KBM-7 (cell line): ENCODE results near the gene TINAG.

Experiments used
- DNase-seq: peaks from one replicate; pipeline ENCODE4 v3.0.0-alpha.2; 2015
- in situ Hi-C: fragments of 300-500 bp; cut with MboI; formaldehyde crosslinking; loops from 2 replicates; pipeline ENCODE4 v1.14.3; 2020; ENCODE audit warnings: low sequenced_read_pairs, low pct_unique_long_range_greater_than_20kb, mixed read lengths

Gene TINAG

GRCh38 chr6:54308289-54308985 is at the start of gene TINAG:
Gene TINAG, plus strand, starts transcription at chr6:54308441. Its CDS starts 110 bp downstream, at chr6:54308551.
- in situ Hi-C loops, result no loop called here
- no peak for DNase-seq

GRCh38 chr6:54260025-54260424 is 48.2 kb upstream of the TINAG start:
- no peak for DNase-seq
- in situ Hi-C loops, result no loop called here

- in situ Hi-C loops, result no loop called here
- DNase-seq, result no peak
Observed at GRCh38 chr6:54262499-54262898, 45.7 kb upstream of the TINAG start.

GRCh38 chr6:54262971-54263370 is 45.3 kb upstream of the TINAG start:
- in situ Hi-C loops, result no loop called here

GRCh38 chr6:54264581-54265272 is 43.5 kb upstream of the TINAG start:
- in situ Hi-C loops, result no loop called here
- DNase-seq, result no peak

More at GRCh38 chr6:54262971-54263370, 45.3 kb upstream of the TINAG start:
- DNase-seq, result no peak

GRCh38 chr6:54266400-54266923 is 41.8 kb upstream of the TINAG start:
- in situ Hi-C loops, result no loop called here
- DNase-seq, result no peak

GRCh38 chr6:54267798-54268197 is 40.4 kb upstream of the TINAG start:
- in situ Hi-C loops, result no loop called here
- peak; percentile 19 for DNase-seq

GRCh38 chr6:54273214-54273820 is 34.9 kb upstream of the TINAG start:
- in situ Hi-C loops, result no loop called here
- DNase-seq, result no peak

- no peak for DNase-seq
- in situ Hi-C loops, result no loop called here
Observed at GRCh38 chr6:54274383-54274782, 33.9 kb upstream of the TINAG start.

- in situ Hi-C loops, result no loop called here
- DNase-seq, result no peak
Observed at GRCh38 chr6:54282186-54282585, 26.1 kb upstream of the TINAG start.

- DNase-seq, result no peak
- in situ Hi-C loops, result no loop called here
Observed at GRCh38 chr6:54284161-54284860, 23.9 kb upstream of the TINAG start.

GRCh38 chr6:54285595-54285994 is 22.6 kb upstream of the TINAG start:
- DNase-seq, result no peak
- in situ Hi-C loops, result no loop called here

GRCh38 chr6:54286141-54286540 is 22.1 kb upstream of the TINAG start:
- no peak for DNase-seq
- in situ Hi-C loops, result no loop called here

- in situ Hi-C loops, result no loop called here
- DNase-seq, result no peak
Observed at GRCh38 chr6:54288474-54288873, 19.8 kb upstream of the TINAG start.

- DNase-seq, result no peak
- in situ Hi-C loops, result no loop called here
Observed at GRCh38 chr6:54289426-54289825, 18.8 kb upstream of the TINAG start.

GRCh38 chr6:54291146-54291545 is 17.1 kb upstream of the TINAG start:
- no peak for DNase-seq
- in situ Hi-C loops, result no loop called here

GRCh38 chr6:54291738-54292137 is 16.5 kb upstream of the TINAG start:
- in situ Hi-C loops, result no loop called here
- no peak for DNase-seq

- in situ Hi-C loops, result no loop called here
- DNase-seq, result no peak
Observed at GRCh38 chr6:54294965-54295532, 13.2 kb upstream of the TINAG start.

- DNase-seq, result no peak
- in situ Hi-C loops, result no loop called here
Observed at GRCh38 chr6:54299542-54300269, 8.5 kb upstream of the TINAG start.
